Aorta (tissue), 5 donors: ENCODE measurements around the gene SYT11. TPM values are rescaled to one million over a fixed set of nuclear protein-coding genes. Genes with fewer than 3 reads are reported as not detected.

Experiments used
- ATAC-seq: fragments of 200-7000 bp; cut with Tn5 transposase; one replicate; pipeline ENCODE4 v1.9.1; 2022; ENCODE audit warnings: moderate library complexity; ENCODE audit not compliant: low FRiP score
- DNase-seq, 2 donors: peaks; one replicate each; pipeline ENCODE4 v3.0.0-alpha.2; 2020
- H3K27ac ChIP-seq, 2 donors: one replicate each; pipeline ENCODE4 v1.5.1; 2013; ENCODE audit warnings: low read length in 2 of 2, mild to moderate bottlenecking in 2 of 2, moderate library complexity in 2 of 2, control low read depth in 1 of 2, inconsistent platforms in 1 of 2, low read depth in 1 of 2
- H3K27me3 ChIP-seq, 2 donors: one replicate each; pipeline ENCODE4 v1.6.1; 2013; ENCODE audit warnings: control low read depth in 1 of 2, low read length in 1 of 2, mild to moderate bottlenecking in 1 of 2, moderate library complexity in 1 of 2; ENCODE audit not compliant: insufficient read depth in 2 of 2, control insufficient read depth in 1 of 2
- H3K36me3 ChIP-seq, 2 donors: one replicate each; pipeline ENCODE4 v1.6.1; 2013; ENCODE audit warnings: control low read depth in 1 of 2, low read length in 1 of 2, mild to moderate bottlenecking in 1 of 2; ENCODE audit not compliant: insufficient read depth in 2 of 2, control insufficient read depth in 1 of 2
- H3K4me1 ChIP-seq, 2 donors: one replicate each; pipeline ENCODE4 v1.6.1; 2013; ENCODE audit warnings: low read length in 2 of 2, control low read depth in 1 of 2, mild to moderate bottlenecking in 1 of 2, moderate library complexity in 1 of 2; ENCODE audit not compliant: insufficient read depth in 2 of 2, control insufficient read depth in 1 of 2
- H3K4me3 ChIP-seq, 2 donors: one replicate each; pipeline ENCODE4 v1.5.1; 2013; ENCODE audit warnings: low read length in 2 of 2, control low read depth in 1 of 2, mild to moderate bottlenecking in 1 of 2
- H3K9me3 ChIP-seq: one replicate; pipeline ENCODE4 v1.6.1; 2013; ENCODE audit warnings: mild to moderate bottlenecking, low read length; ENCODE audit not compliant: control insufficient read depth
- WGBS, 2 donors: extraction: QIAGEN DNeasy Blood & Tissue Kit; methylation state at CpG; one replicate each; pipeline ENCODE4 v1.1.7; 2013; 5-methylcytosine and 5-hydroxymethylcytosine counted together
- intact Hi-C, 2 donors: fragments of 100-400 bp; cut with DNase I; formaldehyde crosslinking; loops; one replicate each; pipeline versions ENCODE4 v1.14.2 to v1.15.0; 2022
- long read RNA-seq, 2 donors: library from polyadenylated mRNA; unstranded; transcript quantifications; one replicate each; pipeline ENCODE4 v2.0.0, GENCODE V29; 2020 to 2021
- polyA plus RNA-seq, 2 donors: library from polyadenylated mRNA; stranded (reverse); fragments of 200-250 nt; gene quantifications; one replicate each; pipeline ENCODE4 v1.2.3, GENCODE V29; 2013
- total RNA-seq, 2 donors: library from RNA; stranded (reverse); fragmentation: NEBNext Ultra II Directional; extraction: Animal tissue kit (Norgen Biotek cat#: 25700); gene quantifications; one replicate each; pipeline ENCODE4 v1.2.1, GENCODE V29; 2021
- donor health status: healthy with polysubstance abuse.
- donor health status: Bipolar disorder and iron deficiency.
- donor health status: DM: no; HTN: no; CAD: no.
- donor health status: DM: no; HTN: no; CAD: no.
- donor health status: DM: yes; HTN: yes; CAD: no.

Gene SYT11, protein sequence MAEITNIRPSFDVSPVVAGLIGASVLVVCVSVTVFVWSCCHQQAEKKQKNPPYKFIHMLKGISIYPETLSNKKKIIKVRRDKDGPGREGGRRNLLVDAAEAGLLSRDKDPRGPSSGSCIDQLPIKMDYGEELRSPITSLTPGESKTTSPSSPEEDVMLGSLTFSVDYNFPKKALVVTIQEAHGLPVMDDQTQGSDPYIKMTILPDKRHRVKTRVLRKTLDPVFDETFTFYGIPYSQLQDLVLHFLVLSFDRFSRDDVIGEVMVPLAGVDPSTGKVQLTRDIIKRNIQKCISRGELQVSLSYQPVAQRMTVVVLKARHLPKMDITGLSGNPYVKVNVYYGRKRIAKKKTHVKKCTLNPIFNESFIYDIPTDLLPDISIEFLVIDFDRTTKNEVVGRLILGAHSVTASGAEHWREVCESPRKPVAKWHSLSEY
- 10 to 100 TPM; 42.8 to 49.5 TPM for total RNA-seq
- 10 to 100 TPM; 12.1 to 23.6 TPM for polyA plus RNA-seq
- long read RNA-seq, donor 1, full-length matches to known transcripts, result 5 of 46 reads
- long read RNA-seq, donor 1, partial matches to known transcripts, result 7 of 46 reads
- long read RNA-seq, donor 1, other reads (novel, unspliced or antisense), result 34 of 46 reads
- long read RNA-seq, donor 2, full-length matches to known transcripts, result 3 of 19 reads
- long read RNA-seq, donor 2, partial matches to known transcripts, result 4 of 19 reads
- long read RNA-seq, donor 2, other reads (novel, unspliced or antisense), result 12 of 19 reads

DNA sequence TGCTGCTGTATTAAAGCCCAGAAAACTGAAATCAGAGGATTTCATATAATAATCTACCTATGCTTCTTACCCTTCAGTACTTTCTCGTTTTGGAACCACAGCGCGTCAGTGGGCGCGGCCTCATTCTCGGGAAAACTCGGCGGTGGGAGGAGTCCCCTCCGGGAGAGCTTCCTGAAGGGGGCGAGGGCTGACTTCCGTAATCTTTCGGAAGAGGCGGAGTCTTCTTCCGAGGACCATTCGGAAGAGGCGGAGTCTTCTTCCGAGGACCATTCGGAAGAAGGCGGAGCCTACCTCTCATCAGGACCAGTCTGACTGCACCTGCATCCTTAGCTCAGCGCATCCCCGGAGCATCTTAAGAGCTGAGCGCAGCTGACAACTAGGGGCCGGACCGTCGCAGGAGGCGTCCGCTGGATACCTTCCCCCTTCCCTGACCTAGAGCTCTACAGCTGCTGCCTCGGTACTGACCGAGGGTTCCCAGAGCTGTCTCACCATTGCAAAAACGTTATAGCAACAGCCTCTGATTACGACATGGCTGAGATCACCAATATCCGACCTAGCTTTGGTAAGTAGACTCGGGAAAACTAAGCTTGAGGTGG lies at the start of gene SYT11:
TSS of gene SYT11 (plus strand) at position 334 of the 596 bp plus-strand sequence. CDS start at position 529, 195 bp downstream.
- no peaks in the 10 kb centered on the region for H3K36me3 ChIP-seq
- H3K27me3 ChIP-seq, result no peaks in the 10 kb centered on the region
- ATAC-seq (peak; percentile 95), DNase-seq (peak; percentile 97 to 98)
- H3K27ac ChIP-seq, result peak within 1 kb of the TSS; percentile 45 to 74
- H3K9me3 ChIP-seq, result no peaks in the 10 kb centered on the region
- peak within 1 kb of the TSS; percentile 22 to 30 for H3K4me3 ChIP-seq
- intact Hi-C loops, result loop anchor here in 1 of 2 donors (5.0 kb wide), 2 partner anchors 33 to 73 kb away; partner anchors contain the start of gene KHDC4
- H3K4me1 ChIP-seq, result no peaks in the 10 kb centered on the region
- 0% methylated on average over 32 to 33 of the region's 33 CpGs for WGBS, 2 donors

GRCh38 chr1:155812878-155813277 lies 46.5 kb upstream of the SYT11 start:
- H3K9me3 ChIP-seq, result no peaks in the 10 kb centered on the region
- peaks cover 0 to 7% of the 10 kb centered on the region in 2 donors for H3K36me3 ChIP-seq
- H3K4me3 ChIP-seq, result no peak overlapping the region
- H3K4me1 ChIP-seq, result no peaks in the 10 kb centered on the region
- no peak overlapping the region for H3K27ac ChIP-seq
- no peaks in the 10 kb centered on the region for H3K27me3 ChIP-seq
- intact Hi-C loops, result no loop called here
- WGBS, 2 donors, result 82 to 89% methylated on average over 1 of the region's 1 CpG
- DNase-seq (no peak), ATAC-seq (no peak)

DNA sequence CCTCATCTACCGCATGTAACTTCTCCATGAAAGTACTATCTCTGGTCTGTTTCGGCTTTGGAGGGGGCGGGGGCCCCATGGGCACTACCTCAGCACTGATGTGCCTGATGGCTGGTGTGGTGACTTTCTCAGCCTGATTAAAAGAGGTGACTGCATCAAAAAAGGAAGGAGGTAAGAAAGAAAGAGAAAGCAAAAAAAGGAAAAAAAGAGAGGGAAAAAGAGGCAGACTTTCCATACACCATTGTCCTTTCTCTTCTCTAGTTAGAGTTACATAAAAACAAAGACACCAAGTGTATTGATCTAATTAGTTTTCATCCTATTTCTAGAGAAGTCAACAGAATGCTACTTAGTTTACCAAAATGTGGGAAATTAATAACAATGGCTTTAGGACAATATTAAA lies 45.7 kb upstream of the SYT11 start:
- H3K36me3 ChIP-seq, result peaks cover 0 to 7% of the 10 kb centered on the region in 2 donors

DNA sequence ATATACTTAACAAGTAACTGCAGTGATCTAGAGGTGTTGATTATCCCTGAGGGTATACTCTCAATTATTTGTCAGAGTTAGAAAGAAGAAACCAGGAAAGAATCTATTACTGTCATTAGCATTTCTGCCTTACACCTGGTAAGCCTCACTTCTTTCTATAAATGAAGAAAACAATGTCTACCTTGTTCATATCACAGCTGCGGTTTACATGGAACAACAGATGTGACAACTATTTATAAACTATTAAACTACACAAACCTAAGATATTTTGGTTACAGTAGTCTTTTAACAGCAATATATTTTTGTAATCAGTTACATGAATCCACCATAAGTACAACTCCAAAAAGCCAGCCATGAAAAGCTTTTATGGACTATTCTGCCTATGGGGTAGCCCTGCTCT lies 43.0 kb upstream of the SYT11 start:
- Histone ChIP-seq H3K27ac (no peak overlapping the region), H3K27me3 (no peaks in the 10 kb centered on the region), H3K4me1 (no peaks in the 10 kb centered on the region), H3K9me3 (no peaks in the 10 kb centered on the region), H3K36me3 (peaks cover 4 to 7% of the 10 kb centered on the region in 2 donors), H3K4me3 (no peak overlapping the region)
- 92 to 97% methylated on average over 1 of the region's 1 CpG for WGBS, 2 donors
- DNase-seq, result no peak
- intact Hi-C loops, result no loop called here
- ATAC-seq, result no peak

More for the DNA sequence above, 45.7 kb upstream of the SYT11 start:
- WGBS, 2 donors, result 91 to 93% methylated on average over 3 of the region's 3 CpGs
- ATAC-seq (no peak), DNase-seq (peak in 1 of 2 donors; percentile 18)
- Histone ChIP-seq H3K4me1 (no peaks in the 10 kb centered on the region), H3K9me3 (no peaks in the 10 kb centered on the region), H3K27ac (no peak overlapping the region), H3K4me3 (no peak overlapping the region), H3K27me3 (no peaks in the 10 kb centered on the region)
- intact Hi-C loops, result no loop called here

GRCh38 chr1:155827450-155827849 lies 31.9 kb upstream of the SYT11 start:
- Histone ChIP-seq H3K9me3 (no peaks in the 10 kb centered on the region), H3K27me3 (no peaks in the 10 kb centered on the region), H3K4me3 (no peak overlapping the region), H3K36me3 (peaks cover 0 to 4% of the 10 kb centered on the region in 2 donors), H3K4me1 (no peaks in the 10 kb centered on the region), H3K27ac (no peak overlapping the region)
- DNase-seq (no peak), ATAC-seq (no peak)
- intact Hi-C loops, result no loop called here
- 82% methylated on average over 4 of the region's 4 CpGs for WGBS, 2 donors

GRCh38 chr1:155831279-155831976 lies 27.9 kb upstream of the SYT11 start:
- 95% methylated on average over 7 of the region's 7 CpGs for WGBS, 2 donors
- Histone ChIP-seq H3K27ac (no peak overlapping the region), H3K9me3 (no peaks in the 10 kb centered on the region), H3K36me3 (peaks cover 0 to 4% of the 10 kb centered on the region in 2 donors), H3K4me3 (no peak overlapping the region), H3K27me3 (no peaks in the 10 kb centered on the region), H3K4me1 (no peaks in the 10 kb centered on the region)
- DNase-seq (no peak), ATAC-seq (no peak)
- intact Hi-C loops, result no loop called here

DNA sequence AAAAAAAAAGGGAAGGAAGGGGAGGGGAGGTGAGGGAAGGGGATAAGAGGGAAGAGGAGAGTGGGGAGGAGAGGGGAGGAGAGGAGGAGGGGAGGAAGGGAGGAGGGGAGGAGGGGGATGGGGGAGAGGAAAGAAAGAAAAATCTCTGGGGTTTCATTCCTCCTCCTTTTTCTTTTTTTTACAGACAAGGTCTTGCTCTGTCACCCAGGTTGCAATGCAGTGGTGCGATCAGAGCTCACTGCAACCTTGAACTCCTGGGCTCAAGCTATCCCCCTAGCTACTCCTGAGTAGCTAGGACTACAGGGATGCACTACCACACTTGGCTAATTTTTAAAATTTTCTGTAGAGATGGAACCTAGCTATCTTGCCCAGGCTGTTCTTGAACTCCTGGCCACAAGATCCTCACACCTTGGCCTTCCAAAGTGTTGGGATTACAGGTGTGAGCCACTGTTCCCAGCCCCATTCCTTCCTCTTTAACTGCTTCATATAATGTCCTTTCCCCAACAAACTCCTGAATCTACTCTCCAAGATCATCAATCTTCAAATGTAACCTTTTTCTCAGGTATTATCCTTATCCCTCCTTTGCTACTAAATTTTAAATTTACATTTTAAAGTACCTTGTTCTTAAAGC lies 25.6 kb upstream of the SYT11 start:
- ATAC-seq, result no peak
- Histone ChIP-seq H3K4me3 (no peak overlapping the region), H3K27me3 (no peaks in the 10 kb centered on the region), H3K9me3 (no peaks in the 10 kb centered on the region), H3K27ac (no peak overlapping the region), H3K36me3 (no peaks in the 10 kb centered on the region), H3K4me1 (no peaks in the 10 kb centered on the region)
- 88 to 100% methylated on average over 1 of the region's 1 CpG for WGBS, 2 donors
- intact Hi-C loops, result no loop called here
- DNase-seq, result no peak
